ENCODE results near the gene KDM8. TPM values are rescaled to one million over a fixed set of nuclear protein-coding genes. Genes with fewer than 3 reads are reported as not detected.

The KDM8 gene
- total RNA-seq, 1 donor, result 3.3 TPM

DNA sequence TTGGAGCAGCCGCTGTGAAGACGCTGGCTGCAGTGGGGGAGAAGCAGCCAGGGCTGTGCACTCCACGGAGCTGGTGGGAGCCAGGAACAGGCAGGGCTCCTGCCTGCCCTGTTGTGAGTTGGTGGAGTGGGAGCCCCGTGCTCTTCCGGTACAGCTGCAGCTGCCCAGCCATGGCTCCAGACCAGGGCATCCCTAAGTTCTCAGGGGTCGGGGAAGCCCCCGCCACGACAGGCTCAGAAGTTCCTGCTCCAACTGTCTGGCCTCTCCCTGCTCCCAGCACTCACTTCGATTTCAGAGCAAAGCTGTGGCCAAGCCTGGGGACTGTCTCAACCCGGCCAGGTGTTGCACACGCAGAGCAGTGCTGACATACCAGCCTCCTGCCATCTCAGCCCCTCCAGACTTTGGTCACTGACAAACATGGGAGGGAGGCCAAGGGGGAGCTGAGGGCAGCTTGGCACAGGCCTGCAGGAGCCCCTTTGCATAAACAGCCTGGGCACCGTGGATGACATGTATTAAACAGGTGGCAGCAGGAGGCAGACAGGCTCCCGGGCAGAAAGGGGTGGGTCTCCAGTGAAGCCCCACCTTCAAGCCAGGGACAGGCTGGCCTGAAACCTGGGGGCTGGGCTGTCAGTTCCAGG is 13.9 kb upstream of the KDM8 start:
- no peak for DNase-seq (ENCODE audit: low read depth)
- TF ChIP-seq, protein P1, sequence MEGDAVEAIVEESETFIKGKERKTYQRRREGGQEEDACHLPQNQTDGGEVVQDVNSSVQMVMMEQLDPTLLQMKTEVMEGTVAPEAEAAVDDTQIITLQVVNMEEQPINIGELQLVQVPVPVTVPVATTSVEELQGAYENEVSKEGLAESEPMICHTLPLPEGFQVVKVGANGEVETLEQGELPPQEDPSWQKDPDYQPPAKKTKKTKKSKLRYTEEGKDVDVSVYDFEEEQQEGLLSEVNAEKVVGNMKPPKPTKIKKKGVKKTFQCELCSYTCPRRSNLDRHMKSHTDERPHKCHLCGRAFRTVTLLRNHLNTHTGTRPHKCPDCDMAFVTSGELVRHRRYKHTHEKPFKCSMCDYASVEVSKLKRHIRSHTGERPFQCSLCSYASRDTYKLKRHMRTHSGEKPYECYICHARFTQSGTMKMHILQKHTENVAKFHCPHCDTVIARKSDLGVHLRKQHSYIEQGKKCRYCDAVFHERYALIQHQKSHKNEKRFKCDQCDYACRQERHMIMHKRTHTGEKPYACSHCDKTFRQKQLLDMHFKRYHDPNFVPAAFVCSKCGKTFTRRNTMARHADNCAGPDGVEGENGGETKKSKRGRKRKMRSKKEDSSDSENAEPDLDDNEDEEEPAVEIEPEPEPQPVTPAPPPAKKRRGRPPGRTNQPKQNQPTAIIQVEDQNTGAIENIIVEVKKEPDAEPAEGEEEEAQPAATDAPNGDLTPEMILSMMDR (IDR thresholded peaks at IDR 0.05; ENCODE audit: insufficient read depth, low read length), result no peak
- no peak overlapping the region for H3K4me3 ChIP-seq (ENCODE audit: low read depth, low read length)

DNA sequence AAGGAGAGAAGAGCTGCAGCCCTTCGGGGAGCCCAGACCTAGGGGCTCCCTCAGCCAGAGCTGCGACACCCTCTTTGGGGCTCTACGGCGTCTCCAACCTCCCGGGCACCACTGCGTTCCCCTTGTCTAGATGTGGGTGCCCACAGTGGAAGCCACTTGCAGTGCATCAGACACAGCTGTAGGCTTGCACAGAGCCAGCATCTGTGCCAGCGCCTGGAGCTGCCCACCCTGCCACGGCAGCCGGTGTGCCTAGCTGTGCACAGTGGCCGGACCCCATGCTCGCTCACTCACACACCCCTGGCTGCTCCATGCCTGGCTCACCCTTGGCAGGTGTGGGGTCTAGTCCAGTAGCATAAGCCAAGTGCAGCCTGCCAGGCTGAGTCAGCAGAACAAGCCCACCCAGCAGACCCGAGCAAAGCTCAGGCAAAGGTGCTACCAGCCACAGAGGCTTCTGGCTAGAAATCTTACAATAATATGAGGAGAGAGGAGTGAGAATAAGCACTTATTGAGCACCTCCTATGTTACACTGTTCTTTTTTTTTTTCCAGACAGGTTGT is 12.9 kb upstream of the KDM8 start:
- DNase-seq (ENCODE audit: low read depth), result no peak
- no peak overlapping the region for H3K4me3 ChIP-seq (ENCODE audit: low read depth, low read length)
- TF ChIP-seq, protein P1 (IDR thresholded peaks at IDR 0.05; ENCODE audit: insufficient read depth, low read length), result no peak

DNA sequence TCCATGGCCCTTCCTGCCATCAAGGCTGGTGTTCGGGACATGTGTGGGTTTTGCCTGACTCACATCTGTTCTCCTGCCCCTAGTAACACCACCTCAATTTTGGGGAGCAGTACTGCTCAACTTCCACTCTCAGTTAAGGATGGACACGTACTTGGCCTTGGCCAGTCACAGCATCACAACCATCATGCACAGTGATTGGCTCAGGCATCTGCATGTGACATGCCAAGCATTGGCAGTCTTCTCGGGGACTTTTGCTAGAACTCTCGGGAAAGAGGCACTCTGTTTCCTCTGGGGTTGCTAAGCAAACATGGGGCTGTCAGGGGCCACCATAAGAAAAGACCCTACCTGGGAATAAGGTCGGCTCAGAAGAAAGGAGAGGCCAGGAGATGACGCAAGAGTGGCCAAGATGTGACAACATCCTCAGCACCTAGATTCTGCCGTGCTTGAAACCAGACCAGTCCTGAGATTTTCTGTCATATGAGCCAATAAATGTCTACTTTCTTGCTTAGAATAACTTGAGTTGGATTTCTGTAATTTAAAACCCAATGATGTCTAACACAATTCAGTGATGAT is 11.9 kb upstream of the KDM8 start:
- DNase-seq (ENCODE audit: low read depth), result no peak
- TF ChIP-seq, protein P1 (IDR thresholded peaks at IDR 0.05; ENCODE audit: insufficient read depth, low read length), result no peak
- no peak overlapping the region for H3K4me3 ChIP-seq (ENCODE audit: low read depth, low read length)

DNA sequence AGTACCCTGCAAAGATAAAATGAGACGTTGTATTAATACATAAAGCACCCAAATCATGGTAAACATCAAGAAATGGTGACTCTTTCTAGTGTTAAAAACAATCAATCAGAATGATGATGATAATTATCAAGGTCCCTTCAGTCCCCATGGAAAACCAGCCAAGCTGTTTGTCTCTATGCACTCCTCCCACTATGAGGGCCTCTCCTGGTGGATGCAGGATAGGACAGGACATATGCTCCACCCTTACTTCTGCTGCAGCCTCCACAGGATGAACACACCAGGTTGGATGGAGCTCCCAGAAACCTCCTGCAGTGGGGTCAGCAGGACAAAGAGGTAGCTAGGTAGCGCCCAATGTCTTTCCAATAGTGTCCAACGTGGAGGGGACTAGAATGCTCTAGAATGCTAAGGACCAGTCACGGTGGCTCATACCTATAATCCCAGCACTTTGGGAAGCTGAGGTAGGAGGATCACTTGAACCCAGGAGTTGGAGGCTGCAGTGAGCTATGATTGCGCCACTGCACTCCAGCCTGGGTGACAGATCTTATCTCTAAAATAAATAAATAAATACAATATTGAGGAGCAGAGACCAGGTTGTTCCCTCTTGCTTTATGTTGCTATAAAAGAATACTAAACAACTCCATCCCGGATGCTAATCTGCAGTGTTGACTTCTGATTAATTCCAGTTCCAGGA is 9.9 kb upstream of the KDM8 start:
- TF ChIP-seq, protein P1 (IDR thresholded peaks at IDR 0.05; ENCODE audit: insufficient read depth, low read length), result peak; percentile 26
- H3K4me3 ChIP-seq (ENCODE audit: low read depth, low read length), result no peak overlapping the region
- DNase-seq (ENCODE audit: low read depth), result no peak

DNA sequence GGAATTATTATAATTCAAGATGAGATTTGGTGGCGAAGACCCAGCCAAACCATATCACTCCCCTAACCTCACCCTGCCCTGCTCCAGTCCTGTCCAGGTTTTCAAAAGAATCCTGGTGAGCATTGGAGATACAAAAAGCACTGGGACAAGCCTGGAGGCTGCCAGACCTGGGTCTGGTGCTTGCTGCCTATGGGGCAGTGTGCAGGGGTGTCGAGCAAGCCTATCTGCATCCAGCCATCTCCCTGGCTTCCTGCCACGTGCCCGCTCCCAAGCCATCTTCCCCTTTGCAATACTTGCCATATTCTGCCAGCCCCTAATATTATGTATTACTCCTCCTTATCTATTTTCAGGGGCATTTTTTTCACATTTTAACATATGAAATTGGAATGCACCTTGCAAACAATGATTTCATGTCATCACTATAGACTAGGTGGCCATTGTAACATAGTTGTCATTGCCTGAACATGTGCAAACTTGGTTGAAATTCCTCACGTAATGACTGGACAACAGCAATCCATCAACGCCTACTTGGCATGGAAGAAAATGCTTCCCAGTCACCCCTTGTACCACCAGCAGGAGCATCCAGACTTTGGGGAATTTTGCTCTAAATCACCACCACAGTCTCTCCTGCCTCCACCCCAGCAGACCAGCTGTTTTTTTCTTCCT is 8.1 kb upstream of the KDM8 start:
- no peak overlapping the region for H3K4me3 ChIP-seq (ENCODE audit: low read depth, low read length)
- TF ChIP-seq, protein P1 (IDR thresholded peaks at IDR 0.05; ENCODE audit: insufficient read depth, low read length), result no peak
- no peak for DNase-seq (ENCODE audit: low read depth)

DNA sequence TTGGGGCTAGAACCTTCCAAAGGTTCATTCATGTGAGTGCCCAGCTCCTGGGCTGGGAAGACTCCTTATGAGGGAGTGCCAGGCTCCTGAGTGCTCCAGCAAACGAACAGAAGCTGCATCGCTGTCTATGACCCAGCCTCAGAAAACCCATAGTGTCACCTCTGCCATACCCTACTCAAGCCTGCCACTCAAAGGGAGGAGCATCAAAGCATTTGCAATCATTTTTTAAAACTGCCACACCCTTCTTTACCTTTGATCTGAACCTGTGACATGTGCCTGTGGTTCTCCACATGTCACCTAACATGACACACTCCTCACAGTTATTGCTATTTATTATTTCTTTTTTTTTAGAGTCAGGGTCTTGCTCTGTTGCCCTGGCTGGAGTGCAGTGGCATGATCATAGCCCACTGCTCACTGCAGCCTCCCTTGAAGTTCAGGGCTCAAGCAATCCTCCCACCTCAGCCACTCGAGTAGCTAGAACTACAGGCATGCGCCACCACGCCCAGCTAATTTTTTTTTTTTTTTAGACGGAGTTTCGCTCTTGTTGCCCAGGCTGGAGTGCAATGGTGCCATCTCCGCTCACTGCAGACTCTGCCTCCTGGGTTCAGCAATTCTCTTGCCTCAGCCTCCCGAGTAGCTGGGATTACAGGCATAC is 7.3 kb upstream of the KDM8 start:
- TF ChIP-seq, protein P1 (IDR thresholded peaks at IDR 0.05; ENCODE audit: insufficient read depth, low read length), result no peak
- no peak overlapping the region for H3K4me3 ChIP-seq (ENCODE audit: low read depth, low read length)
- no peak for DNase-seq (ENCODE audit: low read depth)

Data from fibroblast of the aortic adventitia (primary cell).